CD8-positive, alpha-beta memory T cell (primary cell): ENCODE data around the gene TMEM53. TPM values are rescaled to one million over a fixed set of nuclear protein-coding genes. Genes with fewer than 3 reads are reported as not detected.

ENCODE experiments used
- CTCF ChIA-PET: fragments of 350-600 bp; sonication (Branson Sonifier 250); formaldehyde crosslinking; loops from one replicate; lab custom pipeline; 2021; ENCODE audit warnings: antibody characterized with exemption; lab: Charles Lee
- POLR2A ChIA-PET: fragments of 350-600 bp; sonication (Branson Sonifier 250); formaldehyde crosslinking; loops from one replicate; lab custom pipeline; 2021; ENCODE audit warnings: antibody characterized with exemption; lab: Charles Lee
- DNase-seq, 5 donors: peaks; one replicate each; pipeline versions ENCODE4 v3.0.0 to v3.0.0-alpha.2; 2020 to 2022; ENCODE audit warnings: mixed read lengths in 1 of 5
- H3K27ac ChIP-seq: one replicate; pipeline ENCODE4 v1.7.0; 2013; ENCODE audit warnings: low read depth, mild to moderate bottlenecking, low read length, moderate library complexity
- H3K27me3 ChIP-seq: 2 replicates; pipeline ENCODE4 v1.7.0; 2013; ENCODE audit warnings: low read length, mild to moderate bottlenecking; ENCODE audit not compliant: insufficient read depth, poor library complexity, severe bottlenecking
- H3K36me3 ChIP-seq: 2 replicates; pipeline ENCODE4 v1.7.0; 2013; ENCODE audit warnings: mild to moderate bottlenecking, low read length, moderate library complexity; ENCODE audit not compliant: insufficient read depth
- H3K4me1 ChIP-seq: 2 replicates; pipeline ENCODE4 v1.7.0; 2013; ENCODE audit warnings: mild to moderate bottlenecking, low read length, moderate library complexity; ENCODE audit not compliant: insufficient read depth
- H3K4me3 ChIP-seq: 2 replicates; pipeline ENCODE4 v1.7.0; 2013; ENCODE audit warnings: mild to moderate bottlenecking, low read length
- H3K9me3 ChIP-seq: 2 replicates; pipeline ENCODE4 v1.7.0; 2013; ENCODE audit warnings: mild to moderate bottlenecking, low read length
- H3K27ac Mint-ChIP-seq, 8 donors: one replicate each; pipeline ENCODE4 v1.8.0; 2020 to 2021; ENCODE audit warnings: mixed read lengths in 8 of 8, mild to moderate bottlenecking in 6 of 8, inconsistent platforms in 3 of 8, moderate library complexity in 3 of 8
- H3K27me3 Mint-ChIP-seq, 2 donors: one replicate each; pipeline ENCODE4 v1.8.0; 2020 to 2021; ENCODE audit warnings: mixed read lengths in 2 of 2, mild to moderate bottlenecking in 1 of 2, moderate library complexity in 1 of 2
- H3K36me3 Mint-ChIP-seq, 3 donors: one replicate each; pipeline ENCODE4 v1.8.0; 2020 to 2021; ENCODE audit warnings: mixed read lengths in 3 of 3, inconsistent platforms in 1 of 3, mild to moderate bottlenecking in 1 of 3
- H3K4me1 Mint-ChIP-seq, 3 donors: one replicate each; pipeline ENCODE4 v1.8.0; 2020 to 2021; ENCODE audit warnings: mixed read lengths in 3 of 3, inconsistent platforms in 1 of 3, mild to moderate bottlenecking in 1 of 3
- H3K4me3 Mint-ChIP-seq, 7 donors: one replicate each; pipeline ENCODE4 v1.8.0; 2020 to 2021; ENCODE audit warnings: mixed read lengths in 7 of 7, mild to moderate bottlenecking in 6 of 7, moderate library complexity in 4 of 7, inconsistent platforms in 2 of 7
- H3K9me3 Mint-ChIP-seq, 5 donors: one replicate each; pipeline ENCODE4 v1.8.0; 2020 to 2022; ENCODE audit warnings: mixed read lengths in 5 of 5, mild to moderate bottlenecking in 3 of 5, moderate library complexity in 2 of 5, inconsistent platforms in 1 of 5
- polyA plus RNA-seq: library from polyadenylated mRNA; unstranded; fragments of 300-500 nt; fragmentation: Illumina TruSeq; gene quantifications from one replicate; pipeline ENCODE4 v1.2.3, GENCODE V29; 2021
- total RNA-seq, 2 experiments: library from RNA; stranded (reverse); gene quantifications; one replicate each; pipeline ENCODE4 v1.2.3, GENCODE V29; 2021

Gene TMEM53
- total and polyA plus RNA-seq, 3 experiments from 2014 or later, result 2.3 to 7.1 (median 2.5) TPM

DNA sequence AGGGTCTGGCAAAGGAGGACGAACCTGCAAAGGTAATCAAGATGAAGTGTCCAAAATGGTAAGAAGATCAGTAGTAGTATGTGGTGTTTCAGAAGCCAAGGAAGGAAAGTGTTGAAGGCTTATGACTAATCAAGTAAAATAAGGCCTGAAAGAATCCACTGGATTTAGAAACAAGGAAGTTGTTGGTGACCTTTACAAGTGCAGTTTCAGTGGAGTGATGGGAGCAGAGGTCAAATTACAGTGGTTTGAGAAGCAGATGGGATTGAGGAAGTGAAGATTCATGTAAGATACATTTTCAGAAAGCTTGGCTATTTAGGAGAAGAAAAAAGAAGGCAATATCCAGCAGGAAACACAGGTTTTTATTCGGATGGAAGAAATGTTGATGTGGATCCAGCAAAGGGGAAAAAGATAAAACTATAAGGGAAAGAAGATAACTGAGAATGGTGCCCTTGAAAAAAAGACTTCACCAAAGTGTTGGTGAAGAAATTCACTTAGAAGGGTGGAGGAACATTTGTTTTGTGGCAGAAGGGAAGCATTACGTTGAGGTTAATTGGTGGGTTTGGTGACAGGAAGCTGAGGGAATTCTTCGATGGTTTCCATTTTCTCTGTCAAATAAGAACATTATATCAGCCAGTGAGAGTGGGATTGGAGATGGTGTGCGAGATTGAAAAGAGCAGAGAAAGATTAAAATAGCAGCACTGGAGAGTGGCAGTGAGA, 2.4 kb upstream of the TMEM53 start:
- H3K27me3 ChIP-seq, result no peaks in the 10 kb centered on the region
- H3K36me3 Mint-ChIP-seq, result peaks cover 0 to 4% (median 0%) of the 10 kb centered on the region in 3 donors
- no peaks in the 10 kb centered on the region for H3K36me3 ChIP-seq
- H3K4me1 Mint-ChIP-seq, result peaks cover 17 to 26% (median 25%) of the 10 kb centered on the region in 3 donors
- H3K4me3 ChIP-seq, result no peak overlapping the region
- POLR2A ChIA-PET, result no interaction called here
- H3K4me1 ChIP-seq, result peaks cover 13% of the 10 kb centered on the region
- H3K9me3 ChIP-seq, result no peaks in the 10 kb centered on the region
- H3K9me3 Mint-ChIP-seq, result no peaks in the 10 kb centered on the region
- no peaks in the 10 kb centered on the region for H3K27me3 Mint-ChIP-seq
- no peak overlapping the region for H3K4me3 Mint-ChIP-seq
- peak overlapping the region; percentile 17 for H3K27ac ChIP-seq
- DNase-seq, result no peak
- CTCF ChIA-PET, result interaction anchor here (2.7 to 4.9 kb wide), 2 partner anchors 25 to 29 kb away, joined by 9 to 33 read pairs; no protein-coding TSS in a partner anchor
- H3K27ac Mint-ChIP-seq, result no peak overlapping the region

- CTCF ChIA-PET, result interaction anchor here (1.0 to 4.9 kb wide), 5 partner anchors 10 to 31 kb away, joined by 3 to 33 read pairs (median 9); no protein-coding TSS in a partner anchor
- no peaks in the 10 kb centered on the region for H3K27me3 ChIP-seq
- POLR2A ChIA-PET, result interaction anchor here (1.9 to 2.5 kb wide), 2 partner anchors 42 to 44 kb away, joined by 7 to 19 read pairs; no protein-coding TSS in a partner anchor
- H3K36me3 ChIP-seq, result no peaks in the 10 kb centered on the region
- peak overlapping the region in 7 of 8 donors; percentile 82 to 96 (median 91) for H3K27ac Mint-ChIP-seq
- H3K27ac ChIP-seq, result no peak overlapping the region
- peak overlapping the region; percentile 90 for H3K4me3 ChIP-seq
- H3K9me3 Mint-ChIP-seq, result no peaks in the 10 kb centered on the region
- H3K4me3 Mint-ChIP-seq, result peak overlapping the region in 6 of 7 donors; percentile 83 to 94 (median 90)
- H3K9me3 ChIP-seq, result no peaks in the 10 kb centered on the region
- no peaks in the 10 kb centered on the region for H3K27me3 Mint-ChIP-seq
- H3K4me1 ChIP-seq, result peaks cover 13% of the 10 kb centered on the region
- H3K36me3 Mint-ChIP-seq, result peaks cover 0 to 4% (median 0%) of the 10 kb centered on the region in 3 donors
- no peak for DNase-seq
- peaks cover 17 to 26% (median 25%) of the 10 kb centered on the region in 3 donors for H3K4me1 Mint-ChIP-seq
Measured at GRCh38 chr1:44675186-44675585, 905 bp upstream of the TMEM53 start.

GRCh38 chr1:44673675-44674112, 587 bp downstream of the TMEM53 start:
- ChIA-PET CTCF (interaction anchor here (1.5 to 4.9 kb wide), 5 partner anchors 11 to 819 kb away, joined by 5 to 33 read pairs (median 9); no protein-coding TSS in a partner anchor), POLR2A (interaction anchor here (0.6 to 2.5 kb wide), 7 partner anchors 9 to 1024 kb away, joined by 3 to 19 read pairs (median 5); partner anchors contain the start of genes KDM4A and NASP)
- Mint-ChIP-seq H3K4me3 (peak overlapping the region; percentile 83 to 96 (median 90)), H3K4me1 (peaks cover 17 to 26% (median 25%) of the 10 kb centered on the region in 3 donors), H3K36me3 (peaks cover 0 to 4% (median 0%) of the 10 kb centered on the region in 3 donors), H3K27me3 (no peaks in the 10 kb centered on the region), H3K9me3 (no peaks in the 10 kb centered on the region), H3K27ac (peak overlapping the region; percentile 82 to 98 (median 90))
- Histone ChIP-seq H3K27ac (peak overlapping the region; percentile 93), H3K36me3 (no peaks in the 10 kb centered on the region), H3K4me3 (peak overlapping the region; percentile 90), H3K4me1 (peaks cover 13% of the 10 kb centered on the region), H3K27me3 (no peaks in the 10 kb centered on the region), H3K9me3 (no peaks in the 10 kb centered on the region)
- DNase-seq, result peak in 1 of 5 donors; percentile 49

GRCh38 chr1:44672961-44673674, 1.2 kb downstream of the TMEM53 start:
- ChIA-PET CTCF (interaction anchor here (1.5 to 4.9 kb wide), 3 partner anchors 21 to 820 kb away, joined by 5 to 33 read pairs (median 5); no protein-coding TSS in a partner anchor), POLR2A (interaction anchor here (0.6 to 2.5 kb wide), 5 partner anchors 9 to 905 kb away, joined by 4 to 19 read pairs (median 5); no protein-coding TSS in a partner anchor)
- no peak for DNase-seq
- Mint-ChIP-seq H3K27ac (peak overlapping the region in 7 of 8 donors; percentile 85 to 98 (median 91)), H3K4me1 (peaks cover 17 to 26% (median 25%) of the 10 kb centered on the region in 3 donors), H3K9me3 (no peaks in the 10 kb centered on the region), H3K4me3 (peak overlapping the region; percentile 83 to 96 (median 90)), H3K27me3 (no peaks in the 10 kb centered on the region), H3K36me3 (peaks cover 0 to 4% (median 0%) of the 10 kb centered on the region in 3 donors)
- no peaks in the 10 kb centered on the region for H3K27me3 ChIP-seq
- peak overlapping the region; percentile 90 for H3K4me3 ChIP-seq
- H3K36me3 ChIP-seq, result no peaks in the 10 kb centered on the region
- H3K27ac ChIP-seq, result peak overlapping the region; percentile 93
- no peaks in the 10 kb centered on the region for H3K9me3 ChIP-seq
- peaks cover 13% of the 10 kb centered on the region for H3K4me1 ChIP-seq

- no peaks in the 10 kb centered on the region for H3K36me3 ChIP-seq
- CTCF ChIA-PET, result interaction anchor here (0.9 to 4.9 kb wide), 2 partner anchors 20 to 25 kb away, joined by 3 to 33 read pairs; no protein-coding TSS in a partner anchor
- H3K4me1 ChIP-seq, result peaks cover 13% of the 10 kb centered on the region
- peak overlapping the region in 5 of 8 donors; percentile 10 to 59 (median 33) for H3K27ac Mint-ChIP-seq
- peak overlapping the region in 6 of 7 donors; percentile 11 to 91 (median 86) for H3K4me3 Mint-ChIP-seq
- no peaks in the 10 kb centered on the region for H3K9me3 ChIP-seq
- no peak for DNase-seq
- peaks cover 17 to 26% (median 25%) of the 10 kb centered on the region in 3 donors for H3K4me1 Mint-ChIP-seq
- H3K27ac ChIP-seq, result no peak overlapping the region
- H3K9me3 Mint-ChIP-seq, result no peaks in the 10 kb centered on the region
- H3K27me3 ChIP-seq, result no peaks in the 10 kb centered on the region
- H3K36me3 Mint-ChIP-seq, result peaks cover 0 to 4% (median 0%) of the 10 kb centered on the region in 3 donors
- H3K27me3 Mint-ChIP-seq, result no peaks in the 10 kb centered on the region
- POLR2A ChIA-PET, result interaction anchor here (0.6 kb wide), 1 partner anchor 906 kb away, joined by 4 read pairs; no protein-coding TSS in a partner anchor
- no peak overlapping the region for H3K4me3 ChIP-seq
Measured at GRCh38 chr1:44672254-44672955, 1.9 kb downstream of the TMEM53 start.

DNA sequence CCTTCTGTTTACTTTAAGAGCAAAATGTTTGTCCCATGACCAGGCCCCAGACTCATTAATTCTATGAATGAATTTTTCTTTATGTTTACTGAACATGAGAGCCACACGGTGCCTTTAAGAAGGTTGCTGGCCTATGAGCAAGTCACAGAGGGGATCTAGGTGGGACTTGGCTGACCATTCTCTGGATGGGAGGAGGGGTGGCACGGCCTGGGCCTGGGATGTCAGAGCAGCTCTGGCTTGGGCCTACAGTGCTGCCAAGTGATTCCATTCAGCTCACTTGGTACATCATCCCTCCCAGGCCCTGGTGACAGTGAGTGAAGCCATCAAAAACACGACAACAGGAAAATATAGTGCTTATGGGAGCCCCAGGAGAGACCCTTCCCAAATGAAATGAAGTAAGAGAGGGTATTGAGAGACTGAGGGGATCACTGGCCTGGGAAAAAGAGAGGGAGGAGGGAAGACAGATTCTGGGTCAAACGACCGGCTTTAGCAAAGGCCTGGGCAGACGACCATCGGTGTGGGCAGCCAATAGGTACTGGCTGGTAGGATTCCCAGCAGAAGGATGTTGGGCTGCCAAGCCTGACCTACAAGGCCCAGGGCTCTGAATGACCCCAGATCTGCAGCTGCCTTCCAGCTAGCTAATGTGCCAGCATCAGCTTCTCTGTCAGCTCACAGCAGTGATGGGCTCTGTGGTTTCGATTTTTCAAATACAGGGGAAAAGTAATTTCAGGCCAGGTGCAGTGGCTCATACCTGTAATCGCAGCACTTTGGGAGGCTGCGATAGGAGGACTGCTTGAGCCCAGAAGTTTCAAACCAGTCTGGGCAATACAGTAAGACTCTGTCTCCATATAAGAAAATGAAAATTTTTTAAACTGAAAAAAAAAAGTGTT, 3.3 kb downstream of the TMEM53 start:
- POLR2A ChIA-PET, result no interaction called here
- H3K4me1 Mint-ChIP-seq, result peaks cover 17 to 26% (median 25%) of the 10 kb centered on the region in 3 donors
- H3K27me3 Mint-ChIP-seq, result no peaks in the 10 kb centered on the region
- no peaks in the 10 kb centered on the region for H3K27me3 ChIP-seq
- CTCF ChIA-PET, result no interaction called here
- H3K27ac ChIP-seq, result no peak overlapping the region
- peaks cover 0 to 4% (median 0%) of the 10 kb centered on the region in 3 donors for H3K36me3 Mint-ChIP-seq
- no peak overlapping the region for H3K4me3 ChIP-seq
- H3K4me3 Mint-ChIP-seq, result no peak overlapping the region
- peaks cover 13% of the 10 kb centered on the region for H3K4me1 ChIP-seq
- H3K9me3 ChIP-seq, result no peaks in the 10 kb centered on the region
- H3K36me3 ChIP-seq, result no peaks in the 10 kb centered on the region
- H3K27ac Mint-ChIP-seq, result no peak overlapping the region
- no peak for DNase-seq
- no peaks in the 10 kb centered on the region for H3K9me3 Mint-ChIP-seq
